ENCODE measurements around the gene FBXW8. TPM values are rescaled to one million over a fixed set of nuclear protein-coding genes. Genes with fewer than 3 reads are reported as not detected.
"Not testable (repeated sequence)": the region's sequence is repeated elsewhere in the genome, so short reads cannot be mapped to it uniquely, and the experiment has no call there.

The FBXW8 gene
- total RNA-seq, 1 donor from 2014 or later: 3.3 TPM

DNA sequence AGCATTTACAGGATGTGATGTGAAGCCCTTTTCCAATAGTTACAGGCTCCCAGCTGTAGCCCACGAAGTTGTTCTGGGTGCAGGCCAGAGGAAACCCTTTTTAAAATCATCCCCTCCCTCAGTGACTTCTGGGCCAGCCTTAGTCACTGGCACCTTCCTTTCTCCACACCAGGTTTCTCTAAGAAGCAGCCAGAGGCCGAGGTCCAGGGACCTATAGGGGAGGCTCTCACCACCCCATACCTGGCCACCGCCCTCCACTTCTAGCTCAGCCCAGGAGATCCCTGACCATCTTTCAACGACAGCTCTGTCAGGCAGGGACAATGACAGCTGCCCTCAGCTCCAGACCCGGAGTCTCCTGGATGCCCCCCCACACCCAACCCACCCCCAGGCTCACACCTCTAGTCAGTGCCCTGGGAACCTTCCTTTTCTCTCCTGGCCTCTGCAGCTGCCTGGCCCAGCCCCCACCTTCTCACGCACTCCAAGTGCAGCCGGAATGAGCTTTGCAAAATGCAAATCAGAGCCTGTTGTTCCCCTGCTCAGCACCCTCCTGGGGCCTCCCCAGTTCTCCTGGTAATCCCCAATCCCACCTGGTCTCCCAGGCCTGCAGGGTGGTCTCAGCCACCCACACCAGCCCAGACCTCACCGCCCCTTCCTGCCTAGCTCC lies 141.8 kb downstream of the FBXW8 start:
- no peak overlapping the region for H3K27ac ChIP-seq
- H3K27me3 ChIP-seq: no peaks in the 10 kb centered on the region
- H3K36me3 ChIP-seq: no peaks in the 10 kb centered on the region
- no peaks in the 10 kb centered on the region for H3K9me3 ChIP-seq
- H3K4me3 ChIP-seq: no peak overlapping the region
- intact Hi-C loops (cut with DNase I): no loop called here
- TF ChIP-seq, protein P1, sequence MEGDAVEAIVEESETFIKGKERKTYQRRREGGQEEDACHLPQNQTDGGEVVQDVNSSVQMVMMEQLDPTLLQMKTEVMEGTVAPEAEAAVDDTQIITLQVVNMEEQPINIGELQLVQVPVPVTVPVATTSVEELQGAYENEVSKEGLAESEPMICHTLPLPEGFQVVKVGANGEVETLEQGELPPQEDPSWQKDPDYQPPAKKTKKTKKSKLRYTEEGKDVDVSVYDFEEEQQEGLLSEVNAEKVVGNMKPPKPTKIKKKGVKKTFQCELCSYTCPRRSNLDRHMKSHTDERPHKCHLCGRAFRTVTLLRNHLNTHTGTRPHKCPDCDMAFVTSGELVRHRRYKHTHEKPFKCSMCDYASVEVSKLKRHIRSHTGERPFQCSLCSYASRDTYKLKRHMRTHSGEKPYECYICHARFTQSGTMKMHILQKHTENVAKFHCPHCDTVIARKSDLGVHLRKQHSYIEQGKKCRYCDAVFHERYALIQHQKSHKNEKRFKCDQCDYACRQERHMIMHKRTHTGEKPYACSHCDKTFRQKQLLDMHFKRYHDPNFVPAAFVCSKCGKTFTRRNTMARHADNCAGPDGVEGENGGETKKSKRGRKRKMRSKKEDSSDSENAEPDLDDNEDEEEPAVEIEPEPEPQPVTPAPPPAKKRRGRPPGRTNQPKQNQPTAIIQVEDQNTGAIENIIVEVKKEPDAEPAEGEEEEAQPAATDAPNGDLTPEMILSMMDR (IDR thresholded peaks at IDR 0.05): no peak
- DNase-seq (ENCODE audit: low spot score in 2 of 2): no peak
- H3K4me1 ChIP-seq: no peaks in the 10 kb centered on the region

DNA sequence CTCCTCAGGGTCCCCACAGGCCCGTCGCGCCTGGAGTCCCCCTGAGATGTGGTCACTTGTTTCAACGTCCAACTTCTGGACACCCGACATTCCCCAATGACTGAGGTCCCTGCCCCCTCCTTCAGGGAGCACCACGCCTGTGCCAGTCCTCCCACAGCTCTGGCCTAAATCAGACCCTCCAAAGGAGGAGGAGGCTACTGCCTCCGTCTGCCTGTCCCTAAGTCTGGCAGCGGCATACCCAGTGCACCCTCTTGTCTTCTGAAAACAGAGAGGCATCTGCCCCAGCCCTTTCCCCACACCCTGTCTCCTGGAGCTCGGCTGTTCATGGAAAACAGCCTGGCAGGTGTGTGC lies 142.3 kb downstream of the FBXW8 start:
- Histone ChIP-seq H3K9me3 (no peaks in the 10 kb centered on the region), H3K4me3 (no peak overlapping the region), H3K36me3 (no peaks in the 10 kb centered on the region), H3K27ac (no peak overlapping the region), H3K27me3 (no peaks in the 10 kb centered on the region), H3K4me1 (no peaks in the 10 kb centered on the region)
- intact Hi-C loops (cut with DNase I): no loop called here
- TF ChIP-seq, protein P1 (IDR thresholded peaks at IDR 0.05): no peak
- no peak for DNase-seq (ENCODE audit: low spot score in 2 of 2)

DNA sequence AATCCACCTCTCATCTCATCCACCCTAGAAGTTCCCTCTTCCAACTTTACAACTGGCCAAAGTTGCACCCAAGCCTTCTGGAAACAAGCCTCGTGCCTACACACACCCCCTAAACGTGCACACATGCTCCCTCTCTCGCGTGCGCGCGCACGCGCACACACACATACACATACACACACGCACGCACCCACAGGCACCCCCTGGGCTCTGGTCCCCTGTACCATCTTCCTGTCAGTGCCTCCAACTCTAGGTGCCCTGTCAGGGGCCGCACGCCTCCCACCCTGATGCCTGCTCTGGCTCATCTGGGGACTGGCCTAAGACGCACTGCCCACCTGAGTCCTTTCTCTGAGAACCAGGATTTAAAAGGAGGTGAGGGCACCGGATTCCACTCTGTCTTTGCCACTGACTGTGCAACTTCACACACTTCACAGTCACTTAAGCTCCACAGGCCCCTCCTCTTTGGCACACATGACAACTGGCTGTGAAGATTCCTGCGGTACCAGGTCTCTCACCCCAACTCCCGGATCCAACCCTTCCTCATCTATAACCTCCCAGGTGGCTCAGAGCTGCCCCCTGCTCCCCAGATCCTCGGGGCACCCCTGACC lies 142.9 kb downstream of the FBXW8 start:
- no peak overlapping the region for H3K4me3 ChIP-seq
- H3K27ac ChIP-seq: no peak overlapping the region
- no peaks in the 10 kb centered on the region for H3K27me3 ChIP-seq
- H3K9me3 ChIP-seq: no peaks in the 10 kb centered on the region
- DNase-seq (ENCODE audit: low spot score in 2 of 2): no peak
- intact Hi-C loops (cut with DNase I): no loop called here
- H3K4me1 ChIP-seq: no peaks in the 10 kb centered on the region
- no peaks in the 10 kb centered on the region for H3K36me3 ChIP-seq
- TF ChIP-seq, protein P1 (IDR thresholded peaks at IDR 0.05): no peak

DNA sequence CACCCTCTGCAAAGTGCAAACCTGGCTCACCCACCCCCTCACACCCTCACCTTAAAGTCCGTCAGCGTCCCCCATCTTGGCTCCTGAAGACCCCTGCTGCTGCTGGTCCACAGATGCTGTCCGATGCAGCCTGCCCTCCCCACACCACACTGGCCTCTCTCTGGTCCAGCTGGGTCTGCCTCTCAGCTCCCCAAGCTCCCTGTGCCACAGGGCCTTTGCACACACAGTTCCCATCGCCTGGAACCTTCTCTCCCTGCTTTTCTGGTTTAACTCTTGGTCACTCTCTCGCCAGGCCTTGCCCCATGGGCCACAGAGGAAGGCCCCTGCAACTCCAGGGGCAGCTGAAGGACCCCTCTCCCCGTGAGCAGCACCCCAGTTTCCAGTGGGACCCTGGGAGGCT lies 143.5 kb downstream of the FBXW8 start:
- Histone ChIP-seq H3K27me3 (no peaks in the 10 kb centered on the region), H3K4me1 (no peaks in the 10 kb centered on the region), H3K27ac (no peak overlapping the region), H3K4me3 (no peak overlapping the region), H3K36me3 (no peaks in the 10 kb centered on the region), H3K9me3 (no peaks in the 10 kb centered on the region)
- intact Hi-C loops (cut with DNase I): no loop called here
- no peak for DNase-seq (ENCODE audit: low spot score in 2 of 2)
- TF ChIP-seq, protein P1 (IDR thresholded peaks at IDR 0.05): no peak

DNA sequence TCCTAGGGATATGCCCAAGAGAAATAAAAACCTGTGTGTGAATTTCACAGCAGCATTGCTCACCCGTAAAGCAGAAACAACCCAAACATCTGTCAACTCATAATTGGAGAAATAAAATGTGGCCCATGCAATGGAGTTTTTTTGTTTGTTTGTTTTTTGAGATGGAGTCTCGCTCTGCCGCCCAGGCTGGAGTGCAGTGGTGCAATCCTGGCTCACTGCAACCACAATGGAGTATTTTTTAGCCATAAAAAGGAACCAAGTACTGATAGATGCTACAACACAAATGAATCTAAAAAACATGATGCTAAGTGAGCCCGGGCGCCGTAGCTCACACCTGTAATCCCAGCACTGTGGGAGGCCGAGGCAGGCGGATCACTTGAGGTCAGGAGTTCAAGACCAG lies 146.9 kb downstream of the FBXW8 start:
- H3K36me3 ChIP-seq; H3K4me3 ChIP-seq; DNase-seq (ENCODE audit: low spot score in 2 of 2); H3K27me3 ChIP-seq; intact Hi-C loops (cut with DNase I); H3K9me3 ChIP-seq; H3K4me1 ChIP-seq; H3K27ac ChIP-seq: not testable (repeated sequence)

DNA sequence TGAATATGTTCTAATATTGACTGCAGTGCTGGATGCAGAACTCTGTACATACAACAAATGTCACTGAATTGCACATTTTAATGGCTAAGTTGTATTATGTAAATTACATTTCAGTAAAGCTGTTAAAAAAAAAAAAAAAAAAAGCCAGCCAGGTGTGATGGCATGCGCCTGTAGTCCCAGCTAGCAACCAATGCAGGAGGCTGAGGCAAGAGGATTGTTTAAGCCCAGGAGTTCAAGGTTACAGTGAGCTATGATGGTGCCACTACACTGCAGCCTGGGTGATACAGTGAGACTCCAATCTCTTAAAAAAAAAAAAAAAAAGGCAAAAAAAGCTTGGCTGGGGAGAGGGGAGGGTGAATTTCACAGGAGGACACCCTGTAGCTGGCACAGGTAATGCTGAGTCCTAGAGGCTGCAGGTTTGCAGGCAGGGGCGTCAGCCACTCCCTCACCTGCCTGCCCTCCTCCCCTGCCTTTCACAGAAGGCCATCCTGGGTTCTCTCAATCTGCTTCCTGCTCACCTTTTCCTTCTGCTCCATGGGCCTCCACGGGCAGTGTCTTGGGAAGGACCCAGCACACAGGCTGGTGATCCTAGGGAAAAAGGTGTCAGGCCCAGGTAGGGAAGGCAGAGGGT lies 147.8 kb downstream of the FBXW8 start:
- DNase-seq (ENCODE audit: low spot score in 2 of 2): no peak
- no peaks in the 10 kb centered on the region for H3K9me3 ChIP-seq
- H3K36me3 ChIP-seq: no peaks in the 10 kb centered on the region
- no peak overlapping the region for H3K27ac ChIP-seq
- no peaks in the 10 kb centered on the region for H3K27me3 ChIP-seq
- intact Hi-C loops (cut with DNase I): no loop called here
- H3K4me1 ChIP-seq: no peaks in the 10 kb centered on the region
- H3K4me3 ChIP-seq: no peak overlapping the region
- TF ChIP-seq, protein P1 (IDR thresholded peaks at IDR 0.05): no peak

All from ascending aorta (tissue), 2 donors.